ENCODE measurements around the gene MIP.
"Not testable (repeated sequence)": the region's sequence is repeated elsewhere in the genome, so short reads cannot be mapped to it uniquely, and the experiment has no call there.

MIP gene

DNA sequence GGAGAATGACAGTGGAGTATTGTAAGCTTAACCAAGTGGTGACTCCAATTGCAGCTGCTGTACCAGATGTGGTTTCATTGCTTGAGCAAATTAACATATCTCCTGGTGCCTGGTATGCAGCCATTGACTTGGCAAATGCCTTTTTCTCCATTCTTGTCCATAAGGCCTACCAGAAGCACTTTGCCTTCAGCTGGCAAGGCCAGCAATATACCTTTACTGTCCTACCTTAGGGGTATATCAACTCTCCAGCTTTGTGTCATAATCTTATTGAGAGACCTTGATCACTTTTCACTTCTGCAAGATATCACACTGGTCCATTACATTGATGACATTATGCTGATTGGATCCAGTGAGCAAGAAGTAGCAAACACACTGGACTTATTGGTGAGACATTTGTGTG, 52.8 kb downstream of the MIP start:
- not testable (repeated sequence) for DNase-seq

DNA sequence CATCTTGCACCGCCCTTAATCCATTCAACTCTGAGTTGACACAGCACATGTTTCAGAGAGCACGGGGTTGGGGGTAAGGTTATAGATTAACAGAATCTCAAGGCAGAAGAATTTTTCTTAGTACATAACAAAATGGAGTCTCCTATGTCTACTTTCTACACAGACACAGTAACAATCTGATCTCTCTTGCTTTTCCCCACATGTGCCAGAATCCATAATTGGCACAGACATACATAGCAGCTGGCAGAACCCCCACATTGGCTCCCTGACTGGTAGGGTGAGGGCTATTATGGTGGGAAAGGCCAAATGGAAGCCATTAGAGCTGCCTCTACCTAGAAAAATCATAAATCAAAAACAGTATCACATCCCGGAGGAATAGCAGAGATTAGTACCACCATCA, 53.3 kb downstream of the MIP start:
- not testable (repeated sequence) for DNase-seq
